Transverse colon (tissue), 1 donor: ENCODE results near the gene CRTC3.

Experiments used
- EP300 ChIP-seq: sonication (generic); formaldehyde crosslinking; IDR thresholded peaks from one replicate; pipeline ENCODE4 v1.6.1; 2017; ENCODE audit warnings: antibody characterized with exemption, low read depth
- POLR2A ChIP-seq: fragments of 450-650 bp; IDR thresholded peaks from one replicate; pipeline ENCODE4 v1.6.1; 2016; ENCODE audit warnings: antibody characterized with exemption, mild to moderate bottlenecking, moderate library complexity

DNA sequence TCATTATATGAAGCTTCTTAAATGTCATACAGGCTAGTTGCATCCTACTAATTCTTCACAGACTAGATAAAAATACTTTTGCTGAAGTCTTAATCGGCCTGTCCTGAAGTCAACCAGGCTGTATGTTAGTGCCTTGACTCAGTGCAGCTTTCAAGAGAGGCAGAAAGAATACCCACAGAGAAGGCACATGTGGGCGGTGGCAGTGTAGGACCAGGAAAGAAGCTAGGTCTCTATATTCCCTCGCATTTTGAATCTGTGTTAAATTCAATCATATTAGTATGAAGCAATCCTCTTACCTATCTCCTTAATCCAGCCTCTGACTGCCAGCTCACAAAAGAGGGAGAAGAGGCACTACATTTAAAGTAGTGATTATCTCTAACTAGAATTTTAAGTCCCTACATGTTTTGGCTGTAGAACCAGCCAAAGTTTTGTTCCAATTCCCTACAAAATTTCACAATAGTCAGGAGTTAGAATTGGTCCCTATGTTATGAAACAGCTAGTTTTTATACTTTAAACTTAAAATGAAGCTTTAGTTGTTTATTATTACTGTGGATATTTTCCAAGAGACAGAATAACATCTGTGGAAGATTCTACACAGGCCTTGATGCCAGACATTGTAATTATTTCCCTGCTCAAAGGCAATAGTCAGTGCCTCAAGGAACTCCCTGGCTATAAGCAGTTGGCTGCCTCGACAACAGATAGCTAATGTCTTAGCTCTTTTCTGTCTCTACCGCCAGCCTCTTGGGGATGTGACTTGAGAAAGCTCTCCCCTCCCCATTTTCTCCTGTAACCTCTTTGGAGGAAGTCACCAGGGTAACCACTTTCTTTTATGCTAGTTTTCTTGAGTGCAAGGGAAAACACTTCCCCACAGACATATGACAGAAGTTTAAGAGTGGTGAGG lies 31.9 kb downstream of the CRTC3 start:
- TF ChIP-seq EP300 (no peak), POLR2A (no peak)
